NOMO-1 (cell line): ENCODE data around the gene GTF2A1L.
A peak's percentile ranks its signal among the peaks of the same experiment; 100 is the strongest.
"Not testable (repeated sequence)": the region's sequence is repeated elsewhere in the genome, so short reads cannot be mapped to it uniquely, and the experiment has no call there.

Experiments
- DNase-seq, 2 experiments: peaks; one replicate each; lab custom pipeline; 2025; ENCODE audit not compliant: unreplicated experiment in 2 of 2; lab: John Stamatoyannopoulos, UW

The GTF2A1L gene

DNA sequence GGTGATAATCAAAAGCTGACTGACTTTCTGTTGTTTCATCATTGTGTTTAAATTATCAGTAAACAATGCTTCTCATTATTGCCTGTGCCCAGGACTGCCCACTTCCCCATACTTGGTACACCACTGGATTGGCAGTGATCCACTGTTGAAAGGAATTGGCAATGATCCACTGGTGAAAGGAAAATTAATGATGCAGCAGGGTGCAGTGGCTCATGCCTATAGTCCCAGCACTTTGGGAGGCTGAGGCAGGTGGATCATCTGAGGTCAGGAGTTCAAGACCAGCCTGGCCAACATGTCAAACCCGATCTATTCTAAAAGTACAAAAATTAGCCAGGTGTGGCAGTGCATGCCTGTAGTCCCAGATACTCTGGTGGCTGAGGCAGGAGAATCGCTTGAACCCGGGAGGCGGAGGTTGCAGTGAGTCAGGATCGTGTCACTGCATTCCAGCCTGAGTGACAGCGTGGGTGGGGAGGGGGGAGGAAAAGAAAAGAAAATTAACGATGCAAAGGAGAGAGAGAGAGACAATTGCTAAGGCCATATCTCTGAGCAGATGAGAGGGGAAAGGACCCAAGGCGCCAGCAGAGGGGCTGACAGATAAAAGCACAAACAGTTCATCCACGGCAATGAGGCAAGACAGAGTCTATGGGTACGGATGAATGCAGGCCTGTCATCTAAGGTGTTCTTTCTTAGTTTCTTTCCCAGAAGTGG is 10.2 kb upstream of the GTF2A1L start:
- no peak for DNase-seq

DNA sequence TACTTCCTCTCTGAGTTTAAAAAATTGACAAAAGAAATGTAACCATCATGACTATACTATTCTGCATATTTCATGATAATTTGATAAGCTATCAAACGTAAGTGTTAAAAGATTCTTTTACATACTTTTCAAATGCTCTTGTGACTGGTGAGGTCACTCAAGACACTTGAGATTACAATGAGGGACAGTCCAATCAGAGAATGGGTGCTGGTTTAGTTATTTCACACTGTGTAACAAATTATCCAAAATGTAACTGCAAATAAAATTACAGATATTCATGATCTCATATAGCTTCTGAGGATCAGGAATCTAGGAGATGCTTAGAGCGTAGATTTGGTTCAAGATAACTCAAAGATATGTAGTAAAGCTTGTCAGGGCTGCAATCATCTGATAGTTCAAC is 4.4 kb upstream of the GTF2A1L start:
- DNase-seq = no peak

DNA sequence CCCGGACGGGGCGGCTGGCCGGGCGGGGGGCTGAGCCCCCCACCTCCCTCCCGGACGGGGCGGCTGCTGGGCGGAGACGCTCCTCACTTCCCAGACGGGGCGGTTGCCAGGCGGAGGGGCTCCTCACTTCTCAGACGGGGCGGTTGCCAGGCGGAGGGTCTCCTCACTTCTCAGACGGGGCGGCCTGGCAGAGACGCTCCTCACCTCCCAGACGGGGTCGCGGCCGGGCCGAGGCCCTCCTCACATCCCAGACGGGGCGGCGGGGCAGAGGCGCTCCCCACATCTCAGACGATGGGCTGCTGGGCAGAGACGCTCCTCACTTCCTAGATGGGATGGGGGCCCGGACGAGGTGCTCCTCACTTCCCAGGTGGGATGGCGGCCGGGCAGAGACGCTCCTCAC is 3.1 kb upstream of the GTF2A1L start:
- DNase-seq = not testable (repeated sequence)

DNA sequence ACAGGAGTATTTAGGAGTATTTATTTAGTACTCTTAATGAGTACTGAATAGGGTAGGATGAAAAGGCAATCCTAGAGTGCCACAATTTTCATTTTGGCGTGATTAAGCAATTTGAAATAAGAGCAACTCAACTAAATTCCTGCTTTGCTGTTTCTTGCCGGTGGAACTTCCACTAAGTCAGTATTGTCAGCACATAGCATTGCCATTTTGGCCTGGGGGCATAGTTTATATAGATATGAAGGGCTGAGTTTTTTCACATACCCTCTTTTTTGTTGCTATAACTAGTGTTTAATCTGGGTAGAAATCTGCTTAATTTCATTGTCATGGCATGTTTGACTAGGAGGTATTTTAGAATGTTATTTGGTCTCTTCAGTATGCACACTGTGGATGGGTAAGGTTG is 1.9 kb downstream of the GTF2A1L start:
- DNase-seq = no peak

DNA sequence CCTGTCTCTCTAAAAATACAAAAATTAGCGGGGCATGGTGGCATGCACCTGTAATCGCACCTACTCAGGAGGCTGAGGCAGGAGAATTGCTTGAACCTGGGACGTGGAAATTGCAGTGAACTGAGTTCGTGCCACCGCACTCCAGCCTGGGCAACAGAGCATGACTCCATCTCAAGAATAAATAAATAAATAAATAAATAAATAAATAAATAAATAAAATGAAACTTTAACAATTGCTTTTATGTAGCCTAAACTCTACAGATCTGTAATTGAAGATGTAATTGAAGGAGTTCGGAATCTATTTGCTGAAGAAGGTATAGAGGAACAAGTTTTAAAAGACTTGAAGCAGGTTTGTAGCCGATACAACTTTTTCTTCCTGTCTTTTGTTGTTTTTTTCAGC is 2.9 kb downstream of the GTF2A1L start:
- no peak for DNase-seq

DNA sequence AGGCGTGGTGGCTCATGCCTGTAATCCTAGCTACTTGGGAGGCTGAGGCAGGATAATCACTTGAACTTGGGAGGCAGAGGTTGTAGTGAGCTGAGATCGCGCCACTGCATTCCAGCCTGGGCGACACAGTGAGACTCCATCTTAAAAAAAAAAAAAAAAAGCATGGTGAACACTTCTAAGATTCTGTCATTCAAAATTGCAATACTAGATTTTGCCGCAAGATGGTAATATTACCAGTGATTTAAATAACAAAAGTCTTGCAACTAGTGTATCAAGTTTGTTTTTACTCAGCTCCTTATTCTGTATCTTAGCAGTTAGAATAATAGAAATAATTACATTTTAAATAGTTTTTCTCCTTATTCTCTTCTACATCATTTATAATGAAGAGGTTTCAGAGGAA is 5.0 kb downstream of the GTF2A1L start:
- DNase-seq = not testable (repeated sequence)

DNA sequence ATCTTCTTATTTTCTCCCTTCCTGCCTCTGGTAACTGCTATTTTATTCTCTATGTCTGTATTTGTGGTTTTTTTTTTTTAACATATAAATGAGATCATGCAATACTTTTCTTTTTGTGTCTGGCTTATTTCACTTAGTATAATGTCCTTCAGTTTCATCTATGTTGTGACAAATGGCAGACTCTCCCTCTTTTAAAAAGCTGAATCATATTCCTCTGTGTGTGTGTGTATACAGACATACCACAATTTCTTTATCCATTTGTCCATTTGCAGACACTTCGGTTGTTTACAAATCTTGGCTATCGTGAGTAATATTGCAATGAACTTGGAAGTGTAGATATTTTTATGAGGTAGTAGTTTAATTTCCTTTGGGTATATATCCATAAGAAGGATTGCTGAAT is 7.0 kb downstream of the GTF2A1L start:
- no peak for DNase-seq

DNA sequence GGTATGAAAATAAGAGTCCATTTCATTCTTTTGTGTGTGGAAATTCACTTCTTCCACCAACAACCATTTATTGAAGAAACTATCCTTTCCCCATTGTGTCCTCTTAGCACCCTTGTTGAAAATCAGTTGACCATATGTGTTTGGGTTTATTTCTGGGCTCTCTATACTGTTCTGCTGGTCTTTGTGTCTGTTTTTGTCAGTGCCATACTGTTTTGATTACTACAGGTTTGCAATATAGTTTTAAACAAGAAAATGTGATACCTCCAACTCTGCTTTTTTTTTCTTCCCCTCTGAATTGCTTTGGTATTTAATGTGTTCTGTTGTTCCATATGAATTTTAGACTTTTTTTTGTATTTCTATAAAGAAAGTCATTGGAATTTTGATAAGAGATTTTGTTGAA is 8.4 kb downstream of the GTF2A1L start:
- no peak for DNase-seq

DNA sequence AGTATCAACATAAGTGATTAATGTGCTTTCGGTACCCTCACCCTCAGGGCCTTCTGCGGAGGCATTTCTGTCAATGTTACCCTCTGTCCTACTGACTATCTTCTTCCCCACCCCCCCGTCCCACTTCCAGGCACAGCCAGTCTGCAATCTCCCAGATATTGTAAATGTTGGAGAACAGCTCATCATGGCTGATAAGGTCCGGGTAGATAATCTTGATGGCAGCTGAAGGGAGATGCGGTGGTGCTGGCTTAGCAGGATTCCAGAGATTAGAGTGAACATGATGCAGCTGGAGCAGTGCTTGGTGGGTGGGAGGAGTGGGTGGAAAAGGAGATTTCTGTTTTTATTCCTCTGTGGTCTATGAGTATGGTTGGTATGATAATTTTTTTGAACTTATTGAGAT is 15.5 kb downstream of the GTF2A1L start:
- no peak for DNase-seq

DNA sequence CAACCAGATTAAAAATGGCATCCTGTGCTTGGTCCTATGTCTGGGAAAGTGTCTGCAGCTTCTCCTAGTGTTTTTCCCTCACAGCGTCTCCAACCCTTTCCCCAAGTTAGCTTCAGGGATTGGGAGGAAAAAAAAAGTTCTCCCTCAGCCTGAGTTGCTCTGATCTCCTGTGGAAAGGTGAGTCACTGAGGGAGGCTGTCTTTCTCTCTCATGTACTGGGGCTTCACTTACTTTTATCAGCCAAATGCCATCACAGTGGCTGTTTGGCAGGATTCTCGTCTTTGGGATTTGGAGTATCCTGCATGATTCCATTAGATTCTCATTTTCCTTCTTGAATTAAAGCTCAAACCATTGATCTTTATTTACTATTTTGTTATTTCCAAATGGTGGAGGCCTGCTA is 18.1 kb downstream of the GTF2A1L start:
- DNase-seq = no peak

DNA sequence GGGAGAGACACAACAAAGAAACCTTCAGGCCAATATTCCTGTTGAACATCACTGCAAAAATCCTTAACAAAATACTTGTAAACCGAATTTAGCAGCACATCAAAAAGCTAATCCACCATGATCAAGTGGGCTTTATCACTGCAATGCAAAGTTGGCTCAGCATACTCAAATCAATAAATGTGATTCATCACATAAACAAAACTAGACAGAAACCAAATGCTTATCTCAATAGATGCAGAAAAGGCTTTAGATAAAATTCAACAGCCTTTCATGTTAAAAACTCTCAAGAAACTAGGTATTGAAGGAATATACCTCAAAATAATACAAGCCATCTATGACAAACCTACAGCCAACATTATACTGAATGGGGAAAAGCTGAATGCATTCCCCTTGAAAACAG is 20.6 kb downstream of the GTF2A1L start:
- DNase-seq = no peak

DNA sequence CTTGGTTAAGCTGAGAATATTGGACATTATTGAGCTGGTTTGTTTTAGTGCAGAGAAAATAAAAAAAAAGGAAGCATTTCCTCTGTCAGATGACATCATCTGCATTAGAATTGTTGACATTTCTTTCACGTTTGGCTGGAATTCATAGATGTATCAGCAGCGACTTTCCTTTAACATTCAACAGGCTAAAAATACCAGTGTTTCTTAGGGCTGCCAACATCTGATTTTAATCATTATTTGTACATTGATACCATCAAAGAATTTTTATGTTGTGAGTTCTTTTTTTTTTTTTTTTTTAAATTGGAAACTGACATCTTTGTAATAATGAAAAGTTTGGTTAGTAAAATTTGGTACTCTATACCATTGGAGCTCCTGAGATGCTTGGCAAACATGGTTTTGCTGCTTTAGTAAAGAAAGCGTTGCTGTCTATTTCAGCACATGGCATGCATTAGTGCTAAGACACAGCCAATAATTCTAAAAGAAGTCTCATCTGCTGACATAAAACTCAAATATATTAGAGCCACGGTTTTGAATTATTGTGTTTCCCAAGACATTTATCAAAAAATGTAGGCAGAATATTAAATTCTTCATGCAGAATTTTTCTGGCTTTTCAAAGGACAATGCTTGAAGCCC is 33.6 kb downstream of the GTF2A1L start:
- no peak for DNase-seq

DNA sequence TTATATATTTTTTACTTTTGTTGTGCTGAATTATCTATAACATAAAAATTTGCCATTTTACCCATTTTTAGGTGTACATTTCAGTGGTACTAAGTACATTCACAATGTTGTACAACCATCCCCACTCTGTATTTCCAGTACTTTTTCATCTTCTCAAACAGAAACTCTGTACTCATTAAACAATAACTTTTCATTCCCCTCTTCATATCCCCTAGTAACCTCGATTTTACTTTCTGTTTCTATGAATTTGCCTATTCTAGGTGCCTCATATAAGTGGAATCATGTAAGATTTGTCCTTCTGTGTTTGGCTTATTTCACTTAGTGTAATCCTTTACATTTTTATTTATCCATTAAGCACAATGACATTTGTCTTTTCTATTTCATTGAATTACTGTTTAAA is 51.3 kb downstream of the GTF2A1L start:
- no peak for DNase-seq

DNA sequence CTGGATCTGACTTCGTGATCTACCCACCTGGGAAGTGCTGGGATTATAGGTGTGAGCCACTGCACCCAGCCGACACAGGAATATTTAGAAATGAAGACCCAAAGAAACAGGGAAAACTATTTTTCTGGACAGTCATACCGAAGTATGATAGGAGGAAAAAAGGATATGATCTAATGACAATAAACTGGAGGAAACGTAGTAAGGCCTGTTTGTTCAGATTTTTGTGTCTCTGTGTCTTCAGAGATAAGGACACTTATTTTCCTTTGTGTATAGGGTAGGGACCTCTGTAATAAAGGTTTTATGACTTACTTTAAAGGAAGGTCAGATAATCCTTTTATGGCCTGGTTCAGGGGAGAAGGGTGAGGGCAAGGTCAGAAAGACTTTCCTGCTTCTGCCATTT is 55.9 kb downstream of the GTF2A1L start:
- DNase-seq = no peak

DNA sequence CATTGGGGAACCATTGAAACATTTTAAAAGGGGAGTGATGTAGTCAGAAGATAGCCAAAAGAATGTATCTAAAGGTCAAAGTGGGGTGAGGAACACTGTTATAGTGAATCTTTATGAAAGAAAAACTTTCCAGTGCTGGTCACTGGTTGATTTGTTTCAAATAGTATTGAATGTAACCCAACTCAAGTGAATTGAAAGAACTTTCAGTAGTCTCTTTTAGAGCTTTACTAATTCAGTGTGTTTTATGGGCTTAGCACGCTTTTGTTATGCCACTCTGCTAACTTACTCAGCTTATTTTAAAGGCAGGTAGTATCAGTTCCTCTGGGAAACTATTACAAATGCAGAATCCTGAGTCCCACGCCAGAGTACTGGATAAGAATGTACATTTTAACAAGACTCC is 57.3 kb downstream of the GTF2A1L start:
- no peak for DNase-seq

DNA sequence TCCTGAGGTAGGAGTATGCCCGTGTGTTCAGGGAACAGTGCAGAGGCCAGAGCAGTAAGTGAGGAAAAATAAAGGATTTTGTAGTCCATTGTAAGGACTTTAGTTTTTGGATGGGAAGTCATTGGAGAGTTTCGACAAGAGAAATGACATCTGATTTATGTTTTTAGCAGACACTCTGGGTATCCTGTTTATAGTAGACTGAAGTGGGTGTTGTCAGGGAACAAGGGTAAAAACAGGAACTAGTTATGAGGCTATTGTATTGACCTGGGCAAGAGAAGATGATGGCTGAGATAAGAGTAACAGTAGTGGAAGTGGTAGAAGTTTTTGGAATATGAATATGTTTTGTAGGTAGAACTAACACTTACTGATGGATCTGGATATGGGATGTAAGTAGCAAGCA is 59.8 kb downstream of the GTF2A1L start:
- peak; percentile 3 to 13 for DNase-seq

DNA sequence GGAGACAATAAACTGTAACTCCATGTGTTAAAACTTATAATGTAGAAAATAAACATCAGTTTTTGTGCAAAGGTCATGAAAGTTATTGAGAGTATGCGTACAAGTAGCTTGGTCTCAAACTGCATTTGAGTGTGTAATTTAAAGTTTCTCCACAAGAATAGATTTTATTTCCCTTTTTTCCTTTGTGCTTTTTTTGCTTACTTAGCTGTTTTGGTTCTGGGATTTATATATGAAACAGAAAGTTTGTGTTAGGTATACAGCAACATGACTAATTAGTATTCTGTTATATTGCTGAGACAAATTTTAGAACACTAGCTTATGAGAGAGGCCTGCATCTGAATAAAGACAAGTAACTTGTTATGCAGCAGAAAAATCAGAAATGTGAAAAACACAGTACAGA is 67.5 kb downstream of the GTF2A1L start:
- DNase-seq = no peak

DNA sequence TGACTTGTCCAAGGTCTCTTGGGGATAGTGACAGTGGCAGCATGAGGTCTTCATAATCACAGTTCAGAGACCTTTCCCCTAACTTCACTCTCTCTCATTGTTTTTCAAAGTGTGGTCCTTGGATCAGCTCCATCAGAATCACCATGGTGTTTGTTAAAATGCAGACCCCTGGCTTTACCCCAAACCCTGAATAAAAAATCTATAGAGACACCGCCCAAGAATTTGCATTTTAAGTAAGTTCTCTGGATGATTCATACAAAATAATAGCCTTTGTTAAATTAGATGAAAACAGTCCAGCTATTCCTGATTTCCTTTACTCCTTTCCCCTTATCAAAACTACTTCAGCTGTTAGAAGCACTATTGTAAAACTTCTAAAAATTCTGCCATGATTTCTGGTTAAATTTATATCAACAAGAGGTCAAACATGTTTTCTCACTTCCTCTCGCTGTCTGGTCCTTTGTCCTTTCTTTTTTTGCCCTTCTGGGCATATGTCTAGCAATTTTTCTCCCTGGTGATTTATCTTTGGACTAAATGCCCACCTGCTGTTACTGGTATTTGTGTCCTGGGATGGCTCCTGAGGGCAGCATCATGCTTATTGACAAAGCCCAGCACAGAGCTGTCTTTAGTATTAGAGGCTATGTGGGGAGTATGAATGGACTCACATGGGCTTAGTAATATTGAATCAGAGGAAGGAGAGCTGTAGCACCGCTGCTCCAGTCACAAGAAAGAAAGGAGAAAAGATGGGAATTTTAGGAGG is 74.5 kb downstream of the GTF2A1L start:
- no peak for DNase-seq

DNA sequence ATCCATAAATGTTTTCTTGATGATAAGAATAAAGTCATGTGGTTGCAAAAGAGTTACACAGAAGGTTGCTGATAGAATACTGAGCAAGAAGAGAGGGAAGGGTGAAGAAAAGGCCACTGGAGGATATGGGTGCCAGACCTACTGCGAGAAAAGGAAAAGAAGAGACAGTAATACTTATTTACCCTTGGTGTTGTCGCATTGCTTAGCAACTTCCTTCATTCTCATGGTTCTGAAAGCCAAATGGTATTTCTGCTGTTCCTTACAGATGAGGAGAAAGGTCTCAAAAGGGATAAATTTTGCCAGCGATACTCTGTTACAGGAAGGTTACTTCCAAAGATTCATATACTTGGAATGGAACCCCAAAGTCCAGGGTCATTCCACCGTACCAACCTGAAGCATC is 75.4 kb downstream of the GTF2A1L start:
- DNase-seq = no peak

DNA sequence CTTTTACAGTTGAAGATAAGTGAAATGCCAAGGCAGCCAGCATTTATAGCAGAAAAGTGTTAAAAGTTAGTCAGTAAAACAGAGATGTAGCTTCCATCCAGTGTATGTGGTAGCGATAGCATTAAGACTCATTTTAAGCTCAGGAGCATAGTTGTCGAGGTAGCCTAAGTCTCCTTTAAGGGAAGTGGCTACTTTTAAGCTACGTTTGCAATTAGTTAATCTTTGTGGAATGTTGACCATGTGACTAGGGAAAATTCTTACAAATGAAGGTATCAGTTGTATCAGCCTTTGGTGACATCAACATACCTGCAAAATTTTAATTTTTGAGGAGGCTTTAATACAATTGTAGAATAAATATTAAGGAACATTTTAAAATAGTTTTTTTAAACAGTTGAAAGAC is 76.0 kb downstream of the GTF2A1L start:
- no peak for DNase-seq

DNA sequence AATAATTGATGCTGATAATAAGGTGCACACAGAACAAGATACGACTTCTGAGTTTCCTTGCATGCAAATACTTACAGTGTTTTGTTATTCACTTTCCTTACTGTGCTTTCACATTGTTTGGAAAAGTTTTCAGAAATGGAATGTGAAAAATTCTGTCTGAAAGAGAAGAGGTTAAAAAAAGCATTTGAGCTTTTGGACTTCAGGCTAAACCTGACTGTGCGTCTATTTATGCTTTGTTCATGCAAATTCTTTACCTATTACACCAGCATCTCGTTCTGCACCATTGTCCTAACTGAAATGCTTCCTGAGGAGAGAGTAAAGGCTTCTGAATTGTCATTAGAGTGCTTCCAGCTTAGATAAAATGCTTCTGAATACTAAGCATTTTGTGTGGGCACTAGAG is 76.5 kb downstream of the GTF2A1L start:
- no peak for DNase-seq

DNA sequence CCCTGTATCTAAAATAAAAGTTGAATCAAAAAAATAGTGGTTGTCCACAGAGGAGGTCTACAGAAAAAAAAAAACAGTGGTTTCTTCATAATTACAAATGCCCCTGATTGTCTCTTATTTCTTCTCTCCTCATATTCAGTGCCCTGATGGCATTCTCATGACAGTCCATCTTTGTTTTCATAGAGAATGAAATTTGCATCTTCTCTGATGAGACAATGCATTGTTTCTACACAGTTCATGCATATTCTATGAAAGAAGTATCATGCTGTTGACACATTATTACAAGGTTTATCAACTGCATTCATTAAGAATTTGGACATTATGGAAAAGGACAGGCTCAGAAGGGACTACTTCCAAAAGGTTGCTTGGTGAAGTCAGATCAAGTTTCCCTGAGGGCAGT is 78.3 kb downstream of the GTF2A1L start:
- DNase-seq = no peak
